ENCODE results near the gene C3orf62. TPM values are rescaled to one million over a fixed set of nuclear protein-coding genes. Genes with fewer than 3 reads are reported as not detected.

Gene C3orf62
- total RNA-seq = 1 to 10 TPM; 4.6 to 7.0 TPM

DNA sequence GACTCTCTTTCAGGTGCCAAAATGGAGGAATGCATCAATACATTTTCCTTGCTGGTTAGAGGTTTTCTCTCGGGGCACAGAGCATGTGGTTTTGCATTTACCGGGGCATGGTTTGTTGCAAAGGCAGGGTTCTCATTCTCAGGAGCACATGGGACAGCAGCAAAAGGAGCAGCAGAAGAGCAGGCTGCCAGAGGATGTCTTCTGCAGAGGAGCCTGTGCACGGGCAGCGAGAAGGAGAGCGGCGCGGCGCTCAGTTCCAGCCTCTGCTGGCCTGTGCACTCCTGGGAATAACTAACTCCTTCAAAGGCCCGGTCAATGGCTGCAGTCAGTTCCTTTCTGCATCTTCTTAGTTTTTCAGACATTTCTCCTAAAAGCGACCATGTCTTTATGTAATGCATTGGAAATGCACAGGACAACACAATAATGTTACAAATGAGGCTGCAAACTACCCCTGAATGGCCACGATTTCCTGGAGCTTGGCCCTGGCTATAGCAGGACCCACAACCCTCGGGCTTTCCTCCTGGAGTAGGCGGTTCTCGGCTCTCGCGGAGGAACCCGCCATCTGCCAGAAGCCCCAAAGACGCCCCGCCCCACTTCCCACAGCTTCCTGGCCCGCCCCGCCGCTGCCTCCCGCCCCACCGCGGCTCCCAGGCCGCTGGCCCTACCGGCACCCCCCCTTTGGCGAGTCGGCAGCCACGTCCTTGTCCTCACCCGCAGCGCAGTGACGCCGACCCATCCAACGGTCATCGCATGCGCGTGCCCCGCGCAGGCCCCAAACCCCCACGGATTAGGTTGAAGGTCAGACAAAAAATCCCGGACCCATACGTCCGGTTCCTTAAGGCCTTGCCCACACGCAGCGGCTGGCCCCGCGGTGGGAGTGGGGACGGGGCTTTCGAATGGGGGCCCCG lies at the start of gene C3orf62:
TSS of gene C3orf62 (minus strand) at position 758 of the 908 bp plus-strand sequence. CDS start at position 398, 360 bp downstream.
- Mint-ChIP-seq H3K36me3 (ENCODE audit: insufficient read depth in 2 of 2) (peaks cover 4% of the 10 kb centered on the region in 2 donors), H3K9me3 (no peaks in the 10 kb centered on the region)

DNA sequence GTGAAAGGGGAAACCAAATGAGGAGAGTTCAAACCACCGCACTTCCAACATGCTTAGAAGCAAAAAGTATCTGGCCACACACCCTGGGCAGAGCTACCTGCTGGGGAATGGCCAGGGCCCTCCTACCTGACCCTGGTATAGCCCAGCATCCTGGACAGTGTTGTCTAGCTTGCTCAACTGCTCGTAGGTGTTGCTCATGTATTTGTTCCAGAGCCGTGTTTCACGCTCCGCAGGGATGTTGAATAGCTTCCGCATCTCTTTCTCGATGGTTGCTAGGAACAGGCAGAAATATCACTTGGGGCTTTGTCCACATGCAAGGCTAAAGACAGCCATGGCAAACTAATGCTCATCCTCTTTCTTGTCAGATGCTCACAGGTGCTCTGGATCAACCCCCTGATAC lies 47.7 kb upstream of the C3orf62 start:
- no peak overlapping the region for H3K4me3 Mint-ChIP-seq
- ATAC-seq (replicated peaks in 1 of 2) = no peak
- no peaks in the 10 kb centered on the region for H3K27me3 Mint-ChIP-seq (ENCODE audit: low read depth)
- DNase-seq = no peak
- peaks cover 17 to 18% of the 10 kb centered on the region in 2 donors for H3K36me3 Mint-ChIP-seq (ENCODE audit: insufficient read depth in 2 of 2)
- no peaks in the 10 kb centered on the region for H3K9me3 Mint-ChIP-seq
- no peaks in the 10 kb centered on the region for H3K4me1 Mint-ChIP-seq (ENCODE audit: low read depth)
- no peak overlapping the region for H3K27ac Mint-ChIP-seq

More for the DNA sequence above, at the start of gene C3orf62:
- DNase-seq (peak; percentile 86), ATAC-seq (replicated peaks in 1 of 2) (peak; percentile 87 to 92)
- Mint-ChIP-seq H3K4me1 (ENCODE audit: low read depth) (peaks cover 33% of the 10 kb centered on the region), H3K27ac (peak within 1 kb of the TSS; percentile 90), H3K27me3 (ENCODE audit: low read depth) (no peaks in the 10 kb centered on the region), H3K4me3 (peak within 1 kb of the TSS; percentile 86 to 87)

DNA sequence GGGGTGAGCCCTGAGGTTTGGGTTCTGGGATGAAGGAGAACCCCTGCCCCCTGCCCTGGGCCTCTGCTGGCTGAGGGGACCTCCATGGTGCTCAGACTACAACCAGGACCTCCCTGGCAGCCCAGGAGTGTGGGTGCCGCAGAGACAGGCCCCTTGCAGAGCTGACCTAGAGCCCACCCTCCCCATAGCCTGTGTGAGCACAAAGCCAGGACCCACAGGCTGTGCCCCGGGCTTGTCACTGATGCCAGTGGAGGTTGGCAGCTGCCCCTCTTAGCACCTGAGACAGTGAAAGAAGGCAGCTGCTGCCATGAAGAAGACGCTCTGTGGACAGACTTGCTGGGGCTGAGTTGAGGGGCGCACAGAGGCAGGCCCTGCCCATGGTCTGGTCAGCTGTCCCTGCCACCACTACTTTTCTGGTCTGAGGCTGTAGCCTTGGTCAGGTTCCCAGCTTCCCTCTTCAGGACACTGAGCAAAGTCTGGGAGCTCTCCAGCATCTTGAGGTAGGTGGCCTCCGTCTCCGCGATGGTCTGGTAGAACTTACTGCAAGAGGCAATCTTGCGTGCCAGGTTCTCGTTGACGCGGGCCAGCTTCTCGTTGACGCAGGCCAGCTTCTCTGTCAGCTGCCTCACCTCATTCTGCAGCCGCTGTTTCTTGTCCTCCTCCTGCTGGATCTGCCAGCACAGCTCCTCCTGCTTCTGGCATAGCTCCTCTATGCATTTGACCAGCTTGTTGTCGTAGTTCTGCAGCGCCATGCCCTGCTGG lies 39.8 kb upstream of the C3orf62 start:
- DNase-seq = no peak
- Mint-ChIP-seq H3K4me3 (no peak overlapping the region), H3K27me3 (ENCODE audit: low read depth) (no peaks in the 10 kb centered on the region), H3K9me3 (no peaks in the 10 kb centered on the region), H3K27ac (peak overlapping the region; percentile 50), H3K4me1 (ENCODE audit: low read depth) (no peaks in the 10 kb centered on the region), H3K36me3 (ENCODE audit: insufficient read depth in 2 of 2) (peaks cover 7 to 8% of the 10 kb centered on the region in 2 donors)
- ATAC-seq (replicated peaks in 1 of 2) = no peak

DNA sequence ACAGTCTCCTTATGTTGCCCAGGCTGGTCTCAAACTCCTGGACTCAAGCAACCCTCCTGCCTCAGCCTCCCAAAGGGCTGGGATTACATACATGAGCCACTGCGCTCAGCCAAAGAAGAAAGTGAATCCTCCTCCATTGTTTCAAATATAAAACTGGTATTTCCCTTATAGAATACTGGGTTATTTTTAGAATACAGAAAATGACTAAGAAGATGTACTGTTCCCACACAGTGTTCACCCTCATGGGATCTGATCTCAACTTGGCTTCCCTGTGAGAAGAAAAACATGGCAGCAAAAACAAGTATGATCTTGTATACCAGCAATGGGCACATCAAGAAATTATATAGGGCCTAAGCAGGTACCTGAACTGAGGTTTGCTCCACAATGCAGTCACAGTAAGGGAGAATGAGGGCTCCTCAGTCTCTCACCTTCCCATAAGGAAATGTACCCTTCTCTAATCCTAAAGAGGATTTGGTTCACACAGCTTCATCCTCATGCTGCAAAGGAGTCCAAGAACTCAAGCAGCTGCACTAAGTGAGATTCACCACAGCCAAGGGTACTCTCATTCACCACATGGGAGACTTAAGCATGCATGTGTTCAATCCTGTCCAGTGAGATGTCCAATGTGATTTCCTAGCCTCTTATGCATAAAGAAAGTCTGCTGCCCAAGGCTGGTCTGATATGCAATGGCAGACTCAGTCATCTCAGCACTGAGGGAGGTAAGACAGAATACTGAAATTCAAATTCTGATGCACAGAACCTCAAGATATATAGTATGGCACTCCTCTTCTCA lies 37.1 kb upstream of the C3orf62 start:
- Mint-ChIP-seq H3K27ac (peak overlapping the region; percentile 35), H3K4me1 (ENCODE audit: low read depth) (no peaks in the 10 kb centered on the region), H3K9me3 (no peaks in the 10 kb centered on the region), H3K36me3 (ENCODE audit: insufficient read depth in 2 of 2) (peaks cover 0 to 14% of the 10 kb centered on the region in 2 donors), H3K4me3 (no peak overlapping the region), H3K27me3 (ENCODE audit: low read depth) (no peaks in the 10 kb centered on the region)
- DNase-seq (no peak), ATAC-seq (replicated peaks in 1 of 2) (no peak)

DNA sequence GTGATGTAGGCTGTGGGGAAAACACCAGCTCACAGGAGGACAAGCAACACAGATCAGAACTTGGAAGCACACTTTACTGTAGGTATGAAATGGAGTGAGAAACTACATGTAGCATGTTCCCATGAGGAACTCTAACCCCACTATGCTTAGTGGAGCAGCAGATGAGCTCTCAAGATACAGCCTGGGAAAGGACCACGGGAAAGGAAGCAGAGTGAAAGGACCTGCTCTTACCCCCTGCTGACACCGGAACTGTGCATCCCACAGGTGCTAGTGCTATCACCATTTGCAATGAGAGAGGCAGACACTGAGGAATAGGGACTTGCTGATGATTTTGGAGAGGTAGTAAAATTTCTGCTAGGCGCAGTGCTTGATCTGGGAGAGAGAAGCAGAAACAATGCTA lies 34.3 kb upstream of the C3orf62 start:
- DNase-seq (no peak), ATAC-seq (replicated peaks in 1 of 2) (no peak)
- Mint-ChIP-seq H3K9me3 (no peaks in the 10 kb centered on the region), H3K4me1 (ENCODE audit: low read depth) (no peaks in the 10 kb centered on the region), H3K27ac (no peak overlapping the region), H3K4me3 (no peak overlapping the region), H3K27me3 (ENCODE audit: low read depth) (no peaks in the 10 kb centered on the region), H3K36me3 (ENCODE audit: insufficient read depth in 2 of 2) (peaks cover 0 to 14% of the 10 kb centered on the region in 2 donors)

DNA sequence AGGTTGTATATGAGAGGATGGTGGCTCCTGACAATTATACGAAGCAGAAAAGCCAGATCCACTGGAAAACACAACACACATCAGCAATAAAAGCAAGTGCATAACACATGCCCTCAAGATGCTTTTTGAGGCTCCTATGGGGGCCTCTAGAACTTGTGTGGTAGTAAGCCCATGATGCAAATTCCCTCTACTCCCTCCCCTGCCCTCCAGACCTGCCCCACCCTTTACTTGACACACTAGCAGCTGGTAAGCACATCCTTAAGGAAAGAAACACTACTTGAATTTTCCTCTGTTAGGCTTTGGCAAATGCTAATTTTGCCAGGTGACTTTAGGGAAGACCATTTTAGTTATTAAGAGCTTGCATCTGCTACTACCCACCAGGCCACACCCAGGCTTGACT lies 33.6 kb upstream of the C3orf62 start:
- Mint-ChIP-seq H3K27me3 (ENCODE audit: low read depth) (no peaks in the 10 kb centered on the region), H3K4me3 (no peak overlapping the region), H3K36me3 (ENCODE audit: insufficient read depth in 2 of 2) (peaks cover 0 to 16% of the 10 kb centered on the region in 2 donors), H3K9me3 (no peaks in the 10 kb centered on the region), H3K27ac (no peak overlapping the region), H3K4me1 (ENCODE audit: low read depth) (no peaks in the 10 kb centered on the region)
- no peak for DNase-seq
- ATAC-seq (replicated peaks in 1 of 2) = no peak

DNA sequence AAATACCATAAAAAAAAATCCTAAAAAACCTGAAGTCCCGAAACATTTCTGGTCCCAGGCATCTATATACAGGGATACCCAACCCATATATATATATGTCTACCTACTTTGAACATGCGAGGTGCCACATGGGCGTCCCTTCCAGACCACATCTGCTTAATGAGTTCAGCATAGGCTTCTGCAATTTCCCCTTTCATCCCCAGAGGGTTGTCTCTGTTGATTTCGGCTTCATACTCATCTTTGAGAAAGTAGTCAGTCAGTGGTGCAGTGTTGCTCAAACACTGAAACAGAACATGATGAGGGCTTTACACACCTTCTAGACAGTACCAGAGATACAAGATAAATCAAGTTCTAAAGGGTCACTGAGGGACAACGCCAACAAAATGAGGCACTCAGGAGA lies 28.6 kb upstream of the C3orf62 start:
- ATAC-seq (replicated peaks in 1 of 2) (no peak), DNase-seq (no peak)
- H3K4me1 Mint-ChIP-seq (ENCODE audit: low read depth) = peaks cover 13% of the 10 kb centered on the region
- H3K9me3 Mint-ChIP-seq = no peaks in the 10 kb centered on the region
- no peak overlapping the region for H3K27ac Mint-ChIP-seq
- H3K4me3 Mint-ChIP-seq = no peak overlapping the region
- H3K36me3 Mint-ChIP-seq (ENCODE audit: insufficient read depth in 2 of 2) = peaks cover 0 to 20% of the 10 kb centered on the region in 2 donors
- no peaks in the 10 kb centered on the region for H3K27me3 Mint-ChIP-seq (ENCODE audit: low read depth)

DNA sequence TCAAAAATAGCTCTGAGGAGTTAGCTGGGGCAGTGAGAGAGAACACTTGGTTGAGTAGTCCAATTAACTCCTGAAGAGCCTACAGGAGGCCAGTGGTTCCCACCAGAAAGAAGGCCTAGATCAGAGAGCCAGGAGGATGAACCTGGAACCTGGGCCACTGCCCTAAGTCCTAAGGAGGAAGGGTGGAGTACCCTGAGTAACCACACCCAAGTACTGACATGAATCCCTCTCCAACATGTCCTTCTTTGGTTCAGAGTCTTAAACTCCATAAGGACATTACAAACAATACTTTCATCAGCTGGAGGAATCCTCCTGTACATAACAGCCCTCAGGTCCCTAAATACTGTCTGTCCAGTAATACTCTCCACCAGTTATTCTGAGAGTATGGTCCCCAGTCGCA lies 25.6 kb upstream of the C3orf62 start:
- peaks cover 4 to 26% of the 10 kb centered on the region in 2 donors for H3K36me3 Mint-ChIP-seq (ENCODE audit: insufficient read depth in 2 of 2)
- H3K27ac Mint-ChIP-seq = peak overlapping the region; percentile 72
- peaks cover 13% of the 10 kb centered on the region for H3K4me1 Mint-ChIP-seq (ENCODE audit: low read depth)
- ATAC-seq (replicated peaks in 1 of 2) (no peak), DNase-seq (no peak)
- no peak overlapping the region for H3K4me3 Mint-ChIP-seq
- no peaks in the 10 kb centered on the region for H3K9me3 Mint-ChIP-seq
- no peaks in the 10 kb centered on the region for H3K27me3 Mint-ChIP-seq (ENCODE audit: low read depth)

DNA sequence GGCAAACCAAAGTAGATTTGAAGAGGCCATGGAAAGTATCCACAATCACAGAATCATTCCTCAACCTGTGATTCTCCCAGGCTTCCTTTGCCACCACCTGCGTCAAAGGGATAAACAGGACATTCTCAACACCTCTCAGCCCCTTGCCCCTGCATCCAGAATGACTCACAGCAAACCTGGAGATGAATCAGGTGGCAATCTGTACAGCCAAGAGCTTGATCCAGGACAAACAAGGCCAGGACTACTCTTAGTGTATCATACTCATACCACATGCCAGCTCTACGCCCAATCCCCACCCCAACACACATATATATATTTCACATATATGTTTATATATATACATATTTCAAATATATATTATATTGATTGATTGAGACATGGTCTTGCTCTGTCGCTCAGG lies 23.6 kb upstream of the C3orf62 start:
- H3K4me1 Mint-ChIP-seq (ENCODE audit: low read depth) = peaks cover 13% of the 10 kb centered on the region
- no peak for ATAC-seq (replicated peaks in 1 of 2)
- peaks cover 4 to 29% of the 10 kb centered on the region in 2 donors for H3K36me3 Mint-ChIP-seq (ENCODE audit: insufficient read depth in 2 of 2)
- H3K9me3 Mint-ChIP-seq = no peaks in the 10 kb centered on the region
- H3K27ac Mint-ChIP-seq = no peak overlapping the region
- no peak for DNase-seq
- no peak overlapping the region for H3K4me3 Mint-ChIP-seq
- H3K27me3 Mint-ChIP-seq (ENCODE audit: low read depth) = no peaks in the 10 kb centered on the region

DNA sequence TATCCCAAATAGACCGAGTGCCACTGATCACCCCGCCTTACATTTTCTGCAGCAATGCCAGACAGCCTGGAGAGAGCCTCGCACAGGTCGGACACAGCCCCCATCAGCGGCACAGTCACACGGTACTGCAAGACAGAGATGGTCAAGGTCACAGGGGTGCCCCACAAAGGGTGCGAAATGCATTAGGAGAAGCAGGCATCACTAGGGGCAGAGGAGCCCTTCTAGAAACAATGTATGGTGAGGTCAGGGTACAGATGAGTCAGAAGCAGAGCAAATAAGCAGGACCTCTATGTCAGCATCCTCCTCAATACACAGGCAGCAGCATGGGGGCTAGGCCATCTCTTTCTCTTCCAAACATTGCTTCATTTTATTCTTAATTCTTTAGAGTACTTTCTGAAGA lies 21.5 kb upstream of the C3orf62 start:
- H3K4me3 Mint-ChIP-seq = no peak overlapping the region
- ATAC-seq (replicated peaks in 1 of 2) (peak in 1 of 2 donors; percentile 19), DNase-seq (no peak)
- H3K27ac Mint-ChIP-seq = no peak overlapping the region
- no peaks in the 10 kb centered on the region for H3K27me3 Mint-ChIP-seq (ENCODE audit: low read depth)
- peaks cover 5 to 33% of the 10 kb centered on the region in 2 donors for H3K36me3 Mint-ChIP-seq (ENCODE audit: insufficient read depth in 2 of 2)
- peaks cover under 1% of the 10 kb centered on the region for H3K4me1 Mint-ChIP-seq (ENCODE audit: low read depth)
- no peaks in the 10 kb centered on the region for H3K9me3 Mint-ChIP-seq

DNA sequence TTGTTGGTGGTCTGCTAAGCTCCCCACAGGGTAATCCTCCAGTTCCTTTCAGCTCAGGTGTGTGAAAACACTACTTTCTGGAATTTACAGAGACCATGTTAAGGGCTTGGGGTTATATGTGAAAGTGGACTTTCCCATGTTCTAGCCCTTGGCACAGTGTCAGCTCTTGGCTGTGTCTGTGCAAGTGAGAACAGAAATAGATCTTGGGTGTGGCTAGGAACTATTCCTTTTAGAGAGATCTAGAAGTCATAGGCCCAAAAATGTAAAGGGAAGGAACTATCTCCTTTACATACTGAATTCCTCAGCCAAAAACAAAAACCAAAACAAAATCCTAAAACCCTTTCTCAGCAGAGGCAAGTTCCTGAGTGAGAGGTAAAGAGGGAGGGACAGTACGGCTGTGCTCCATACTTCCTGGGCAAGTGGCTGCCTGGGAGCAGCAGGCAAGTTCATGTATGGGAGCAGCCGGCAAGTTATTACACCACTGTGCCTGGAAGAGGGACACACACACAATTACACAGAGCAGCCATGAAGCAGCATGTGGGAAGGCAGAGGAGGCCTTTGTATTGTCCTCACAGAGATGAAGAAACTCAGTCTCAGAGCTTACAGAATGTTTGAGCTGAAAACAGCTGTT lies 19.9 kb upstream of the C3orf62 start:
- Mint-ChIP-seq H3K9me3 (no peaks in the 10 kb centered on the region), H3K36me3 (ENCODE audit: insufficient read depth in 2 of 2) (peaks cover 5 to 33% of the 10 kb centered on the region in 2 donors)

DNA sequence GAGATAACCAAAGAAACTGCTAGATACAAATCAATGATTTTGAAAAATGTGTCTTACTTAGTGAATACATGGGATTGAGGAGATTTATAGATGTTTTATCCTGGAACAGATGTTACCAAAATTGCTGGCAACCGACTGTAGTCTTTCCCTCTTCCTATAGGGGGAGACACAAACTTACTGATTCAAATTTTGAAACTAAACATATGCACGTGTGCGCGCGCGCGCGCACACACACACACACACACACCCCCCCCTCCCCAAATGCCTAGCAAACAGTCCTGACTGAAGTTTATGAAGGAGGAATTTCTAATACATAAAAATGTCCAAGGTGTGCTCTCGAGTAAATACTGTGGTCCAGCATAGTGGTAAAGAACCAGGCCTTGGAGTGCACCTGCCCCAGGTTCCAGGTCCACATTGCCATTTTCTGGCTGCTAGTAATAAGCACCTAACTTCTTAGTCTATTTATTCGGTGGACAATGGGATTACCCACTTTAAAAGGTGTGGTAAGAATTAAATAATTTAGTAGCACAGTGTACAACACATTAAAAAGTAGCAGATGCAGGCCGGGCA lies 18.5 kb upstream of the C3orf62 start:
- Mint-ChIP-seq H3K36me3 (ENCODE audit: insufficient read depth in 2 of 2) (peaks cover 5 to 32% of the 10 kb centered on the region in 2 donors), H3K4me1 (ENCODE audit: low read depth) (no peaks in the 10 kb centered on the region), H3K27ac (no peak overlapping the region), H3K27me3 (ENCODE audit: low read depth) (no peaks in the 10 kb centered on the region), H3K4me3 (no peak overlapping the region), H3K9me3 (no peaks in the 10 kb centered on the region)
- DNase-seq (peak; percentile 17), ATAC-seq (replicated peaks in 1 of 2) (peak in 1 of 2 donors; percentile 32)

More for the DNA sequence above, 19.9 kb upstream of the C3orf62 start:
- Mint-ChIP-seq H3K4me3 (no peak overlapping the region), H3K4me1 (ENCODE audit: low read depth) (no peaks in the 10 kb centered on the region), H3K27me3 (ENCODE audit: low read depth) (no peaks in the 10 kb centered on the region), H3K27ac (peak overlapping the region; percentile 16)
- DNase-seq (no peak), ATAC-seq (replicated peaks in 1 of 2) (no peak)
